ENCODE results near the gene STPG1. TPM values are rescaled to one million over a fixed set of nuclear protein-coding genes. Genes with fewer than 3 reads are reported as not detected.

STPG1 gene
- total RNA-seq, 2 donors from 2014 or later, result 2.1 to 2.9 TPM

DNA sequence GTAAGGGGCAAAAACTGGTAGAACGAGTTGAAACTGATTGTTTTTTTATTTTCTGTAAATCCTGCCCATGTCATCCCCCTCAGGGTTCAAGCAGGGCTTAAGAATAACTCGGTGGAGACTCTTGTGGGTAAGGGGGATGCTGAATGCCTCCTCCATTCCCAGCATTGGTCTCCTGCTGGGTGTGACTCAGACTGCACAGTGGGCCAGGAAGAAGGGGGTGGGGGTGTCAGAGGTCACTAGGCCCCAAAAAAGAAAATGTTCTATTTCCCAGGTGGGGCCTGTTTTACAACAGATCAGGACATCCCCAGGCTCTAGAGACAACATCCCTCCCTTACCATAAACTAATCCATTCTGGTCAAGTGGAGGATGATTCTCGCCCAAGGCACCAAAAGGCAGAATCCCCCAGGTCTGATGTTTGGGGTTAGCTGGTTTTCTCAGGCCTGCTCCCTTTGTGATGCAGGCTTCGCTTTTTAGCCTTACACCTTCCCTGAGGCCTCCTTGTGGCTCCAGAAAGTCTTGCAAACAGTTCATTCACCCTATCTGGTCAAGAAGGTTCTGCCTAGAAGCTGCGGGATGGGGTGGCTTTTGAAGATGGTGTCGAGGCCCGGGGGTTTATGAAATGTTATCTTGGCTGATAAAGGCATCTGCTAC, 105.1 kb downstream of the STPG1 start:
- no peak for DNase-seq (ENCODE audit: low spot score)
- intact Hi-C loops (cut with DNase I), result no loop called here

Other genes with a start within 250 kb of the STPG1 start
- gene IFNLR1, start 226.5 kb downstream of the STPG1 start, total RNA-seq, result under 1 TPM; 0.43 to 0.51 TPM
- under 1 TPM; 0.14 to 0.19 TPM for gene GRHL3, start 94.4 kb downstream of the STPG1 start, total RNA-seq
- 1 to 10 TPM; 7.5 to 8.7 TPM for gene NIPAL3, start 2.0 kb upstream of the STPG1 start, total RNA-seq
- gene RCAN3, start 89.1 kb upstream of the STPG1 start, total RNA-seq, result 1 to 10 TPM; 6.0 to 9.9 TPM
- not detected for gene NCMAP, start 142.3 kb upstream of the STPG1 start, total RNA-seq
- 10 to 100 TPM; 92.3 to 93.8 TPM for gene SRRM1, start 229.5 kb upstream of the STPG1 start, total RNA-seq

Data from posterior vena cava (tissue), 2 donors.